ENCODE measurements around the gene ANO2. TPM values are rescaled to one million over a fixed set of nuclear protein-coding genes. Genes with fewer than 3 reads are reported as not detected.

The ANO2 gene
- polyA plus RNA-seq, 1 experiment = 0.09 TPM

DNA sequence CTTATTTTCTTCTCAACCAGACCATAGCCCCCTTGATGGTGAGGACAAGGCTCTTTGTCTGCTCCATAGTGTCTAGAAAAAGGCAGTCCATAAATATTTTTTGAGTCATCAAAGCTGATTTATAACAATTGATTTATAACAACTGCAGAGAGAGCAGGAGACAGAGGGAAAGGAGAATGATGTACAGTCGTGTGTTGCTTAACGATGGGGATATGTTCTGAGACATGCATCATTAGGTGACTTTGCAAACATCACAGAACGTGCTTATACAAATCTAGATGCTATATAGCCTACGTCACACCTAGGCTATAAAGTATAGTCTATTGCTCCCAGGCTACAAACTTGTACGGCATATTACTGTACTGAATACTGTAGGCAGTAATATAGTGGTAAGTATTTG, 369.8 kb downstream of the ANO2 start:
- Histone ChIP-seq H3K4me3 (ENCODE audit: low read depth, low read length) (no peak overlapping the region), H3K27me3 (ENCODE audit: control insufficient read depth, insufficient read depth, low read length) (peaks cover 15% of the 10 kb centered on the region), H3K9me3 (ENCODE audit: control insufficient read depth, insufficient read depth, low read length) (no peaks in the 10 kb centered on the region), H3K27ac (ENCODE audit: low read depth, low read length) (no peak overlapping the region)
- POLR2A ChIA-PET = no interaction called here
- CTCF ChIA-PET = no interaction called here
- TF ChIP-seq, protein P1, sequence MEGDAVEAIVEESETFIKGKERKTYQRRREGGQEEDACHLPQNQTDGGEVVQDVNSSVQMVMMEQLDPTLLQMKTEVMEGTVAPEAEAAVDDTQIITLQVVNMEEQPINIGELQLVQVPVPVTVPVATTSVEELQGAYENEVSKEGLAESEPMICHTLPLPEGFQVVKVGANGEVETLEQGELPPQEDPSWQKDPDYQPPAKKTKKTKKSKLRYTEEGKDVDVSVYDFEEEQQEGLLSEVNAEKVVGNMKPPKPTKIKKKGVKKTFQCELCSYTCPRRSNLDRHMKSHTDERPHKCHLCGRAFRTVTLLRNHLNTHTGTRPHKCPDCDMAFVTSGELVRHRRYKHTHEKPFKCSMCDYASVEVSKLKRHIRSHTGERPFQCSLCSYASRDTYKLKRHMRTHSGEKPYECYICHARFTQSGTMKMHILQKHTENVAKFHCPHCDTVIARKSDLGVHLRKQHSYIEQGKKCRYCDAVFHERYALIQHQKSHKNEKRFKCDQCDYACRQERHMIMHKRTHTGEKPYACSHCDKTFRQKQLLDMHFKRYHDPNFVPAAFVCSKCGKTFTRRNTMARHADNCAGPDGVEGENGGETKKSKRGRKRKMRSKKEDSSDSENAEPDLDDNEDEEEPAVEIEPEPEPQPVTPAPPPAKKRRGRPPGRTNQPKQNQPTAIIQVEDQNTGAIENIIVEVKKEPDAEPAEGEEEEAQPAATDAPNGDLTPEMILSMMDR (IDR thresholded peaks at IDR 0.05; ENCODE audit: low read depth, low read length) = no peak
- no peak for DNase-seq (ENCODE audit: low read depth, low spot score)

DNA sequence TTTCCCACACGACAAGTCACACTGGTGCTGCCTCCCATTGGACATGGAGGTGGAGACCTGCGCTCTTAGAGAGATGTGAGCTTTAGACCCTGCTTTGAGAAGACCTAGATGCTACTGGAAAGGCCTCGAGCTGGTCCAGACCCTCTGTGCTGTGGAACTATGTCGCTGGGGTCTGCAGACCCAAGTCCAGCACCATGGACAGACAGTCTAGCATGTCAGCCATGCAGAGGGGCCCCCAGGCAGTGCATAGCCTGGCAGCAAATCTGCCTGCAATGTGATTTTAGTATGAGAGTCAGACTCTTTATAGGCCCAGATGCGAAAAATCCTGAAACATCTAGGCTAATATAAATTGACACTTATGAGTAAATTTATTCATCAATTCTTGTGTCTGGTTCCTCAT, 371.7 kb downstream of the ANO2 start:
- H3K4me3 ChIP-seq (ENCODE audit: low read depth, low read length) = no peak overlapping the region
- no peak for DNase-seq (ENCODE audit: low read depth, low spot score)
- H3K9me3 ChIP-seq (ENCODE audit: control insufficient read depth, insufficient read depth, low read length) = no peaks in the 10 kb centered on the region
- TF ChIP-seq, protein P1 (IDR thresholded peaks at IDR 0.05; ENCODE audit: low read depth, low read length) = no peak
- H3K27ac ChIP-seq (ENCODE audit: low read depth, low read length) = no peak overlapping the region
- POLR2A ChIA-PET = no interaction called here
- H3K27me3 ChIP-seq (ENCODE audit: control insufficient read depth, insufficient read depth, low read length) = peaks cover 12% of the 10 kb centered on the region
- CTCF ChIA-PET = no interaction called here

DNA sequence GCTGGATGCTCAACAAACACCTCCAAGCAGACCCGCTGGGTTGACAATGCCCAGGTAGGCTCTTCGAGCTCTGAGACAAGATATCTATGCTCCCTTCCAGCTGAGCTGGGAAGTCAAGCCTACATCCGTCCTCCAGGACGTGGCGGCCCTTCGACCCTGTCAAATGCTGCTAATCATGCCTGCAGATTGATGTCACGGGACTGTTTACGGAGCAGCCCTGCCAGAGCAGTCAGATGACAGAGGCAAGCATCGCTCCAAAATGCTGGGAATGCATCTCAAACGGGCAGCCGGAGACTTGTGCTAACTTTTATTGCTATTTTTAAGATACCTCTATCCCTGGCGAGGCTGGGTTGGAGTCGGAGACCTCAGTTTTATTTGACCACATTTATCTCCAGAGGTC, 373.9 kb downstream of the ANO2 start:
- DNase-seq (ENCODE audit: low read depth, low spot score) = no peak
- peaks cover 14% of the 10 kb centered on the region for H3K27me3 ChIP-seq (ENCODE audit: control insufficient read depth, insufficient read depth, low read length)
- no peak overlapping the region for H3K4me3 ChIP-seq (ENCODE audit: low read depth, low read length)
- H3K27ac ChIP-seq (ENCODE audit: low read depth, low read length) = no peak overlapping the region
- POLR2A ChIA-PET = no interaction called here
- CTCF ChIA-PET = interaction anchor here (0.9 kb wide), 1 partner anchor 174 kb away, joined by 3 read pairs; no protein-coding TSS in a partner anchor
- TF ChIP-seq, protein P1 (IDR thresholded peaks at IDR 0.05; ENCODE audit: low read depth, low read length) = no peak
- no peaks in the 10 kb centered on the region for H3K9me3 ChIP-seq (ENCODE audit: control insufficient read depth, insufficient read depth, low read length)

DNA sequence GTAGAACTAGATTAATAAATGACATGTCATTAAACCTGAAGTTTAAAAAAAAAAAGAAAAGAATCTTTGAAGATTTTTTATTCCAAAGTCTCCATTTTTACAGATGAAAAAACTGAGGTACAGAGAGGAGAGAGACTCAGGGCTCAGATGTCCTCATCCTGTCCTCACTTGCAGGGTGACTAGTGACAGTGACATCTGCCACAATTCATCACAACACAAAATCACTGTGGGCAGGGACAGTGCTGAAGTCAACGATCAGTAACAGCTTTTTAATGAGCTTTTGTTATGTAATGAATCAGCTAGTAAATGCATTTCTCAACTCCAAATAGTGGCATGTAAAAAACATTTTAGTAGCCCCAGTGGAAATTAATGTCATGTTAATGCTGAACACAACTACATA, 374.6 kb downstream of the ANO2 start:
- Histone ChIP-seq H3K27me3 (ENCODE audit: control insufficient read depth, insufficient read depth, low read length) (peaks cover 14% of the 10 kb centered on the region), H3K27ac (ENCODE audit: low read depth, low read length) (no peak overlapping the region), H3K4me3 (ENCODE audit: low read depth, low read length) (no peak overlapping the region), H3K9me3 (ENCODE audit: control insufficient read depth, insufficient read depth, low read length) (no peaks in the 10 kb centered on the region)
- no peak for DNase-seq (ENCODE audit: low read depth, low spot score)
- TF ChIP-seq, protein P1 (IDR thresholded peaks at IDR 0.05; ENCODE audit: low read depth, low read length) = no peak
- POLR2A ChIA-PET = no interaction called here
- CTCF ChIA-PET = interaction anchor here (0.9 to 1.2 kb wide), 2 partner anchors 142 to 174 kb away, joined by 3 to 4 read pairs; no protein-coding TSS in a partner anchor

DNA sequence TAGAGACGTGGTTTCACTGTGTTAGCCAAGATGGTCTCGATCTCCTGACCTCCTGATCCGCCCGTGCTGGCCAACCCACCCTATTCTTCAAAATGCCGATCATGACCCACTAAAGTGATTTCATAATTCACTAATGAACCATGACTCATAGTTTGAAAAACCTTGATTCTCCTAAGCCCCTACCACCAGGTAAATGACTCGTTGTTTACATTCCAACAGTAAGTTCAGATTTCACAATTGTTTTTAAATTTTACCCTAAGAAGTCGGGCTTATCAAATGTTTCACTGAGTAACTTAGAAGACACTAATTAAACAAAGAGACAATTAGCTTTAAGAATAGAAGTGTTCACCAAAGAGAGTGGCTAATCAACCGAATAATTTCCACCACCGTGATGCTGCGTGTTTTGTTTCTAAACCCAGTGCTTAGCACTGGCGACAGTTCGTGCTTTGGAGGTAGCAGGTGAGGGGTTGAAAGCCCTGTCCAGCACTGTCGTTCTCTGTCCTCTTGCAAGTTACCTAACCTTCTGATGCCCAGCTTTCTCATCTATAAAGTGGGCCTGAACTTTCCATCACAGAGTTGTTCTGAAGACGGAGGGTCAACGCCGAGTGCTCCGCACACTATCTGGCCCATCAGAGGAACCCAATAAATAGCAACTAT, 376.6 kb downstream of the ANO2 start:
- peaks cover 13% of the 10 kb centered on the region for H3K27me3 ChIP-seq (ENCODE audit: control insufficient read depth, insufficient read depth, low read length)

More for the DNA sequence above, 376.6 kb downstream of the ANO2 start:
- POLR2A ChIA-PET = no interaction called here
- TF ChIP-seq, protein P1 (IDR thresholded peaks at IDR 0.05; ENCODE audit: low read depth, low read length) = no peak
- Histone ChIP-seq H3K27ac (ENCODE audit: low read depth, low read length) (no peak overlapping the region), H3K4me3 (ENCODE audit: low read depth, low read length) (no peak overlapping the region), H3K9me3 (ENCODE audit: control insufficient read depth, insufficient read depth, low read length) (no peaks in the 10 kb centered on the region)
- no peak for DNase-seq (ENCODE audit: low read depth, low spot score)
- CTCF ChIA-PET = interaction anchor here (1.4 kb wide), 1 partner anchor 140 kb away, joined by 6 read pairs; no protein-coding TSS in a partner anchor
